Esophagus muscularis mucosa (tissue), 4 donors: Measurements from ENCODE around the gene CAPS. TPM values are rescaled to one million over a fixed set of nuclear protein-coding genes. Genes with fewer than 3 reads are reported as not detected.

Experiments
- DNase-seq: peaks from one replicate; pipeline ENCODE4 v3.0.0-alpha.2; 2017; ENCODE audit errors: extremely low spot score
- H3K27ac ChIP-seq, 4 donors: fragments of 200-600 bp; sonication (generic); replicated peaks in 1 of 4; 1 replicate in 3 of 4; 2 replicates in 1 of 4; pipeline ENCODE4 v1.5.1; 2016 to 2019; ENCODE audit warnings: mild to moderate bottlenecking in 1 of 4
- H3K27me3 ChIP-seq, 4 donors: fragments of 200-600 bp; sonication (generic); one replicate each; pipeline versions ENCODE4 v1.5.1 to v1.6.0; 2016 to 2019
- H3K36me3 ChIP-seq, 4 donors: fragments of 200-600 bp; sonication (generic); one replicate each; pipeline ENCODE4 v1.5.1; 2016 to 2019
- H3K4me1 ChIP-seq, 4 donors: fragments of 200-600 bp; sonication (generic); one replicate each; pipeline ENCODE4 v1.5.1; 2016 to 2019
- H3K4me3 ChIP-seq, 4 donors: fragments of 200-600 bp; sonication (generic); 1 replicate in 2 of 4; 2 replicates in 2 of 4; pipeline ENCODE4 v1.5.1; 2016 to 2019; ENCODE audit warnings: mild to moderate bottlenecking in 4 of 4, moderate library complexity in 1 of 4
- H3K9me3 ChIP-seq, 4 donors: fragments of 200-600 bp; sonication (generic); 1 replicate in 3 of 4; 2 replicates in 1 of 4; pipeline ENCODE4 v1.5.1; 2016 to 2019
- EP300 ChIP-seq: sonication (generic); formaldehyde crosslinking; IDR thresholded peaks from one replicate; pipeline ENCODE4 v1.6.1; 2017; ENCODE audit warnings: antibody characterized with exemption
- POLR2A ChIP-seq: fragments of 450-650 bp; IDR thresholded peaks from one replicate; pipeline ENCODE4 v1.6.1; 2017; ENCODE audit warnings: antibody characterized with exemption, moderate library complexity, mild to moderate bottlenecking, low read depth
- POLR2AphosphoS5 ChIP-seq, 2 donors: sonication (generic); formaldehyde crosslinking; IDR thresholded peaks; one replicate each; pipeline ENCODE4 v1.6.1; 2017; ENCODE audit warnings: antibody characterized with exemption in 2 of 2
- WGBS: methylation state at CpG from one replicate; pipeline ENCODE4 v1.1.5; 2018; 5-methylcytosine and 5-hydroxymethylcytosine counted together
- intact Hi-C: fragments of 100-400 bp; cut with DNase I; formaldehyde crosslinking; loops from one replicate; pipeline ENCODE4 v1.15.1; 2023
- total RNA-seq, 4 donors: library from RNA; depleted of rRNA; stranded (reverse); fragments of >200 nt; gene quantifications; one replicate each; pipeline versions ENCODE4 v1.1.0 to v1.2.1, GENCODE V29; 2016
- TF ChIP-seq, protein P1 (sequence below), 3 experiments: fragments of 200-600 bp in 2 of 3; fragments of 450-650 bp in 1 of 3; sonication (generic) in 2 of 3; IDR thresholded peaks; one replicate each; pipeline ENCODE4 v1.5.1; 2017 to 2019; ENCODE audit warnings: antibody characterized with exemption in 3 of 3, mild to moderate bottlenecking in 2 of 3, moderate library complexity in 1 of 3

Gene CAPS
- total RNA-seq, 4 donors from 2014 or later = 5.5 to 16.1 (median 15.2) TPM

DNA sequence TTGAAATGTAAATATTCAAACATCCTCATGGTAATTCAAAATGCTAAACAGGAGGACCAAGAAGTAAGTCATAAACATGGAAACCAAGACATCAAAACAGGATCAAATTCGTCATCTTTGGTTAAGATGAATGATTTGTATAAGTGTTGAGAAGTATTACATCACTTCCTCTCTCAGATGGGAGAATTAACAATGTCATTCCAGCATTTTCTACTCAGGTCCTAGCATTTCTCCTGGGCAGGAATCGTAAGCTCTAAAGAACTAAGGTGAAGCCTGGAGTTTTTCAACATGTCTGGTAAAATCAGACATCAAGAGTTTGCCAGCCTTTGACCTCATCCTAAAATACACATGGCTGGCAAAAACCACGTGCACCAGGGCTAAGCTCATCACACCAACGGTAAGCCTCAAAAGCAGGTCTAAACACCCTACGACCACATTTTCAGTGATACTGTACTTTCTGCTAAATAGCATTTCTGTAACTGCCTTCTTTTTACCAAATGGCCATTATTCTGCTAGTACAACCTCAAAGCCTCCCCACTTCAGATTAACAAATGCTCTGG, 39.1 kb downstream of the CAPS start:
- H3K4me3 ChIP-seq = peak overlapping the region in 1 of 4 donors; percentile 26
- H3K36me3 ChIP-seq = peaks cover 0 to 10% (median 3%) of the 10 kb centered on the region in 4 donors
- peak overlapping the region; percentile 79 to 85 (median 84) for H3K27ac ChIP-seq
- H3K9me3 ChIP-seq = no peaks in the 10 kb centered on the region
- H3K4me1 ChIP-seq = peaks cover 99 to 100% (median 100%) of the 10 kb centered on the region in 4 donors
- no peak for DNase-seq
- 41% methylated on average over 5 of the region's 5 CpGs for WGBS
- TF ChIP-seq EP300 (no peak), POLR2A (no peak), POLR2AphosphoS5 (IDR thresholded peaks at IDR 0.05) (no peak)
- TF ChIP-seq, protein P1, sequence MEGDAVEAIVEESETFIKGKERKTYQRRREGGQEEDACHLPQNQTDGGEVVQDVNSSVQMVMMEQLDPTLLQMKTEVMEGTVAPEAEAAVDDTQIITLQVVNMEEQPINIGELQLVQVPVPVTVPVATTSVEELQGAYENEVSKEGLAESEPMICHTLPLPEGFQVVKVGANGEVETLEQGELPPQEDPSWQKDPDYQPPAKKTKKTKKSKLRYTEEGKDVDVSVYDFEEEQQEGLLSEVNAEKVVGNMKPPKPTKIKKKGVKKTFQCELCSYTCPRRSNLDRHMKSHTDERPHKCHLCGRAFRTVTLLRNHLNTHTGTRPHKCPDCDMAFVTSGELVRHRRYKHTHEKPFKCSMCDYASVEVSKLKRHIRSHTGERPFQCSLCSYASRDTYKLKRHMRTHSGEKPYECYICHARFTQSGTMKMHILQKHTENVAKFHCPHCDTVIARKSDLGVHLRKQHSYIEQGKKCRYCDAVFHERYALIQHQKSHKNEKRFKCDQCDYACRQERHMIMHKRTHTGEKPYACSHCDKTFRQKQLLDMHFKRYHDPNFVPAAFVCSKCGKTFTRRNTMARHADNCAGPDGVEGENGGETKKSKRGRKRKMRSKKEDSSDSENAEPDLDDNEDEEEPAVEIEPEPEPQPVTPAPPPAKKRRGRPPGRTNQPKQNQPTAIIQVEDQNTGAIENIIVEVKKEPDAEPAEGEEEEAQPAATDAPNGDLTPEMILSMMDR (IDR thresholded peaks at IDR 0.05) = no peak
- intact Hi-C loops = no loop called here
- H3K27me3 ChIP-seq = no peaks in the 10 kb centered on the region

DNA sequence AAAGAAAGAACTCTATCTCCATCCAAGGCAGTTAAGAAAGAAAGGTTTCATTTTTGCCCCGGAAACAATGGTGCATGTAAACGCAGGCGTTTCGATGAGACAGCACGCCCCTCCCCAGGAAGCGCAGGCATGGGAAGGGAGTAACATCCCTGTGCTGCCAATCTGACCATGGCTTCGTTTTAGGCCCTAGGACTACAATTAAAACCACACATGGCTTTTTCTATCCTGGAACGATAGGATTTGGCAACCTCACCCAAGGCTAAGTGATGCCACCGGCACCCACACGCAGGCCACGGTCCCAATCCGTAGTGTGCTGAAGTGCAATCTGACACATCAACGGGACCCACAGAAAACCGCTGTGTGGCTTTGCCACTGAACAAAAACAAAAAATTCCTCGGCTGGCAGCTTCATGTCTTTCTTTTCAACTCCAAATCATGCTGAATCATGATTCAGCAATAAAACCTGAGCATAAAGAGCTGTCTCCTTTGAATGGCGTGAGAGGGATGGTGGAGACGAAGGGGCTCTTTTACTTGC, 39.7 kb downstream of the CAPS start:
- intact Hi-C loops = no loop called here
- Histone ChIP-seq H3K4me1 (peaks cover 99 to 100% (median 100%) of the 10 kb centered on the region in 4 donors), H3K36me3 (peaks cover 0 to 10% (median 3%) of the 10 kb centered on the region in 4 donors), H3K9me3 (no peaks in the 10 kb centered on the region), H3K27me3 (no peaks in the 10 kb centered on the region), H3K4me3 (peak overlapping the region in 1 of 4 donors; percentile 26), H3K27ac (peak overlapping the region; percentile 79 to 85 (median 84))
- WGBS = 32% methylated on average over 12 of the region's 17 CpGs
- no peak for DNase-seq
- no peak for TF ChIP-seq EP300

DNA sequence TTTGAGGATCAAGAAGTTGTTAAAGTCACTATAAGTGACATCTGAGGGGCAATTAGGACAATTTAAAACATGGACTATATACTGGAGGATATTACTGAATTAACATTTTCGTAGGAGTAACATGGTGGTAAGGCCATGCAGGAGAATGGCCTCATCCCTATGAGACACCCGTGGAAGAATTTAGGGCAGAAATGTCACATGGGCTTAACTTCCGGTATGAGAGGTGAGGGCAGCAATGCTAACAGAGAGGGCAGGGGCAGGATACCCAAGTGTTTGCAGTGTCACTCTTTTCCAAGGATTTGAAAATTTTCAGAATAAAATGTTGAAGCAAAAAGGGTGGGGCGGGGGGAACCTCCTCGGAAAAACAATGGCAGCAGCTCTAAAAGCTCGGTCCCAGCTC, 40.2 kb downstream of the CAPS start:
- DNase-seq = no peak
- Histone ChIP-seq H3K9me3 (no peaks in the 10 kb centered on the region), H3K36me3 (peaks cover 0 to 10% (median 3%) of the 10 kb centered on the region in 4 donors), H3K4me1 (peaks cover 97 to 100% (median 100%) of the 10 kb centered on the region in 4 donors), H3K27me3 (no peaks in the 10 kb centered on the region), H3K4me3 (peak overlapping the region in 3 of 4 donors; percentile 6 to 36 (median 26)), H3K27ac (peak overlapping the region; percentile 79 to 85 (median 84))
- TF ChIP-seq POLR2AphosphoS5 (IDR thresholded peaks at IDR 0.05) (no peak), POLR2A (no peak)
- intact Hi-C loops = no loop called here
- 31% methylated on average over 6 of the region's 6 CpGs for WGBS

DNA sequence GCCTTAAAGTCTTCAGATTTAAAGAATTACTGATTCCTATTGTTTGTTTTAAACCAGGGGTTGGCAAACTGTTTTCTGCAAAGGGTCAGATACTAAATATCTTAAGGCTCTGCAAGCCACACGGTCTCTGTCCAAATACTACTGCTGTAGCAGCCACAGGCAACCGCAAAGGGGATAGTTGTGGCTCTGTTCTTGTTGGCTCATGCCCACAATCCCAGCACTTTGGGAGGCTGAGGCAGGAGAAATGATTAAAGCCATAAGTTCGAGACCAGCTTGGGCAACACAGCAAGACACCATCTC, 41.5 kb downstream of the CAPS start:
- H3K36me3 ChIP-seq = peaks cover 0 to under 1% (median 0%) of the 10 kb centered on the region in 4 donors
- intact Hi-C loops = no loop called here
- DNase-seq = no peak
- peaks cover 97 to 100% (median 100%) of the 10 kb centered on the region in 4 donors for H3K4me1 ChIP-seq
- H3K9me3 ChIP-seq = no peaks in the 10 kb centered on the region
- 63% methylated on average over 3 of the region's 3 CpGs for WGBS
- H3K4me3 ChIP-seq = no peak overlapping the region
- TF ChIP-seq EP300 (no peak), POLR2A (no peak), POLR2AphosphoS5 (IDR thresholded peaks at IDR 0.05) (no peak)
- TF ChIP-seq, protein P1 (IDR thresholded peaks at IDR 0.05) = no peak
- no peaks in the 10 kb centered on the region for H3K27me3 ChIP-seq
- H3K27ac ChIP-seq = peak overlapping the region; percentile 79 to 85 (median 84)

DNA sequence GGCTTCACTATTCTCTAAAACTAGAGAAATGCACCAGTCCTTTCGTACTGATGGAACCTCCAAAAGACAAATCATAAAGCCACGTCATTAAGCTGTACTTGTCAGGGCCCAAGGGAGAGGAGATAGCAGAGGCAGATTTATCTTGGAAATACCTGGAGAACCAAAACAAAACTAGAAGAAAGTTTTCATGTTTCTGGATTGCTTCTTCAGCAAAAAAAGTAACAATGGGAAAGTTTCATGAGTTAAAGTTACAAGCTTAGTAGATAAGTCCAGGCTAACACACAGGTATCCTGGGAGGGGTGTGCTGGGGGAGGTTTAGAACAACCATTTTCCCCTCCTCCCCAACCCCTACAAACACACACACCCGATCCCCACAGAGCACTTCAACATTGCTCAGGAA, 42.3 kb downstream of the CAPS start:
- no peak for DNase-seq
- Histone ChIP-seq H3K27ac (peak overlapping the region; percentile 79 to 85 (median 84)), H3K36me3 (no peaks in the 10 kb centered on the region), H3K4me3 (no peak overlapping the region), H3K27me3 (no peaks in the 10 kb centered on the region), H3K9me3 (no peaks in the 10 kb centered on the region), H3K4me1 (peaks cover 97 to 100% (median 100%) of the 10 kb centered on the region in 4 donors)
- TF ChIP-seq, protein P1 (IDR thresholded peaks at IDR 0.05) = no peak
- no peak for TF ChIP-seq POLR2AphosphoS5 (IDR thresholded peaks at IDR 0.05)
- no peak for TF ChIP-seq EP300
- no peak for TF ChIP-seq POLR2A
- WGBS = 63% methylated on average over 3 of the region's 3 CpGs
- intact Hi-C loops = no loop called here
